HG03575 (cell line): ENCODE results near the gene C5orf47.
"Not testable (repeated sequence)": the region's sequence is repeated elsewhere in the genome, so short reads cannot be mapped to it uniquely, and the experiment has no call there.

ENCODE experiments used
- ATAC-seq: cut with Tn5 transposase; IDR thresholded peaks from one replicate; pipeline ENCODE4 v1.9.1; 2021; ENCODE audit not compliant: unreplicated experiment, insufficient number of reproducible peaks, low FRiP score; ENCODE audit errors: extremely low read depth

The C5orf47 gene

GRCh38 chr5:174020069-174020927 lies 31.3 kb downstream of the C5orf47 start:
- ATAC-seq: not testable (repeated sequence)

- ATAC-seq: no peak
These were observed 31.9 kb downstream of the C5orf47 start for GRCh38 chr5:174020928-174021304.

GRCh38 chr5:174022384-174023095 lies 33.6 kb downstream of the C5orf47 start:
- no peak for ATAC-seq

- no peak for ATAC-seq
These were observed 41.3 kb downstream of the C5orf47 start for GRCh38 chr5:174030286-174030685.

GRCh38 chr5:174044466-174045254 lies 55.7 kb downstream of the C5orf47 start:
- ATAC-seq: no peak

GRCh38 chr5:174045470-174046025 lies 56.6 kb downstream of the C5orf47 start, which contains the start of gene NSG2:
Gene NSG2 (plus strand): TSS chr5:174045706. CDS start chr5:174046756, 1,050 bp downstream.
- no peak for ATAC-seq

- no peak for ATAC-seq
These were observed 57.6 kb downstream of the C5orf47 start for GRCh38 chr5:174046558-174046957.

- no peak for ATAC-seq
These were observed 58.6 kb downstream of the C5orf47 start for GRCh38 chr5:174047472-174048099.

- no peak for ATAC-seq
These were observed 63.7 kb downstream of the C5orf47 start for GRCh38 chr5:174052636-174053035.

GRCh38 chr5:174053905-174054304 lies 64.9 kb downstream of the C5orf47 start:
- no peak for ATAC-seq
